ENCODE results near the gene BDP1. TPM values are rescaled to one million over a fixed set of nuclear protein-coding genes. Genes with fewer than 3 reads are reported as not detected.
"Not testable (repeated sequence)": the region's sequence is repeated elsewhere in the genome, so short reads cannot be mapped to it uniquely, and the experiment has no call there.

Gene BDP1
- total and polyA plus RNA-seq, 2 of the 4 experiments (the other 2 are of a cell fraction): 5.8 to 14.0 TPM

- H2BK20ac ChIP-seq (ENCODE audit: low read depth, low read length); H3K4ac ChIP-seq (ENCODE audit: low read depth, low read length); H3K9me3 ChIP-seq (ENCODE audit: control insufficient read depth, insufficient read depth, low read length); H2BK120ac ChIP-seq (ENCODE audit: low read depth, low read length); dilution Hi-C loops (cut with HindIII; ENCODE audit: low sequenced_read_pairs, unreplicated experiment); H3K4me2 ChIP-seq (ENCODE audit: low read depth, low read length); H2BK5ac ChIP-seq (ENCODE audit: low read depth, low read length, poor library complexity, severe bottlenecking); H3K4me3 ChIP-seq (ENCODE audit: insufficient read depth, low read depth, low read length); H4K5ac ChIP-seq (ENCODE audit: low read depth, low read length); H4K20me1 ChIP-seq (ENCODE audit: insufficient read depth, low read length); H3K9ac ChIP-seq (ENCODE audit: low read depth, low read length); ATAC-seq (ENCODE audit: low read depth); H3K56ac ChIP-seq (ENCODE audit: extremely low read depth, insufficient read depth, low read length); H3K27ac ChIP-seq (ENCODE audit: insufficient read depth, low read length); H4K8ac ChIP-seq (ENCODE audit: low read depth in 2 of 2, low read length in 2 of 2); H4K91ac ChIP-seq (ENCODE audit: insufficient read depth, low read depth, low read length); H2AFZ ChIP-seq (replicated peaks; ENCODE audit: low read length, poor library complexity); H3K79me1 ChIP-seq (ENCODE audit: low read depth in 1 of 2, low read length in 2 of 2); in situ Hi-C loops (cut with MboI; ENCODE audit: low sequenced_read_pairs); H3K14ac ChIP-seq (replicated peaks; ENCODE audit: low read depth, low read length); H3K18ac ChIP-seq (ENCODE audit: low read depth, low read length); intact Hi-C loops (cut with micrococcal nuclease); H3K9me1 ChIP-seq (ENCODE audit: insufficient read depth, low read length); H2BK15ac ChIP-seq (ENCODE audit: low read depth, low read length); H3K27me3 ChIP-seq (ENCODE audit: control insufficient read depth, insufficient read depth, low read length); H3K23ac ChIP-seq (ENCODE audit: low read depth, low read length); H2AK5ac ChIP-seq (ENCODE audit: low read depth, low read length); H3K4me1 ChIP-seq (ENCODE audit: control insufficient read depth, insufficient read depth, low read length); POLR2A ChIA-PET (ENCODE audit: unreplicated experiment); H2AK9ac ChIP-seq (replicated peaks; ENCODE audit: low read depth, low read length, poor library complexity); BruUV-seq (replicated peaks); DNase-seq: not testable (repeated sequence)
- CTCF ChIA-PET: interaction anchor here (0.6 kb wide), 1 partner anchor 218 kb away, joined by 9 read pairs; no protein-coding TSS in a partner anchor
- H3K36me3 ChIP-seq (ENCODE audit: control insufficient read depth, insufficient read depth, low read length): peaks cover 29% of the 10 kb centered on the region
- WGBS, 2 experiments (ENCODE audit: extremely low coverage in 2 of 2, insufficient read length in 1 of 2): no CpG with 5 or more reads among the region's 7 CpGs
Observed at GRCh38 chr5:71550885-71551284, 95.4 kb downstream of the BDP1 start.

GRCh38 chr5:71551582-71551981, 96.1 kb downstream of the BDP1 start:
- WGBS, 2 experiments (ENCODE audit: extremely low coverage in 2 of 2, insufficient read length in 1 of 2): 96% methylated on average over 4 of the region's 27 CpGs; no CpG with 5 or more reads in 1 of the 2 experiments
- H4K8ac ChIP-seq (ENCODE audit: low read depth in 2 of 2, low read length in 2 of 2); H3K9ac ChIP-seq (ENCODE audit: low read depth, low read length); intact Hi-C loops (cut with micrococcal nuclease); H2AK5ac ChIP-seq (ENCODE audit: low read depth, low read length); in situ Hi-C loops (cut with MboI; ENCODE audit: low sequenced_read_pairs); H3K14ac ChIP-seq (replicated peaks; ENCODE audit: low read depth, low read length); H3K27me3 ChIP-seq (ENCODE audit: control insufficient read depth, insufficient read depth, low read length); H3K18ac ChIP-seq (ENCODE audit: low read depth, low read length); ATAC-seq (ENCODE audit: low read depth); H3K23ac ChIP-seq (ENCODE audit: low read depth, low read length); H2AK9ac ChIP-seq (replicated peaks; ENCODE audit: low read depth, low read length, poor library complexity); H3K4ac ChIP-seq (ENCODE audit: low read depth, low read length); H3K9me3 ChIP-seq (ENCODE audit: control insufficient read depth, insufficient read depth, low read length); H3K9me1 ChIP-seq (ENCODE audit: insufficient read depth, low read length); H3K4me3 ChIP-seq (ENCODE audit: insufficient read depth, low read depth, low read length); H3K79me1 ChIP-seq (ENCODE audit: low read depth in 1 of 2, low read length in 2 of 2); H2BK5ac ChIP-seq (ENCODE audit: low read depth, low read length, poor library complexity, severe bottlenecking); H3K4me1 ChIP-seq (ENCODE audit: control insufficient read depth, insufficient read depth, low read length); POLR2A ChIA-PET (ENCODE audit: unreplicated experiment); CTCF ChIA-PET; H2AFZ ChIP-seq (replicated peaks; ENCODE audit: low read length, poor library complexity); H4K20me1 ChIP-seq (ENCODE audit: insufficient read depth, low read length); H4K91ac ChIP-seq (ENCODE audit: insufficient read depth, low read depth, low read length); H3K27ac ChIP-seq (ENCODE audit: insufficient read depth, low read length); H2BK120ac ChIP-seq (ENCODE audit: low read depth, low read length); H4K5ac ChIP-seq (ENCODE audit: low read depth, low read length); DNase-seq; dilution Hi-C loops (cut with HindIII; ENCODE audit: low sequenced_read_pairs, unreplicated experiment); H2BK20ac ChIP-seq (ENCODE audit: low read depth, low read length); H3K56ac ChIP-seq (ENCODE audit: extremely low read depth, insufficient read depth, low read length); H2BK15ac ChIP-seq (ENCODE audit: low read depth, low read length); H3K4me2 ChIP-seq (ENCODE audit: low read depth, low read length); BruUV-seq (replicated peaks): not testable (repeated sequence)
- peaks cover 26% of the 10 kb centered on the region for H3K36me3 ChIP-seq (ENCODE audit: control insufficient read depth, insufficient read depth, low read length)

Data from IMR-90 (cell line).